SU-DHL-6 (cell line): ENCODE data around the gene CCDC7.
"Not testable (repeated sequence)": the region's sequence is repeated elsewhere in the genome, so short reads cannot be mapped to it uniquely, and the experiment has no call there.

Source experiments
- EZH2phosphoT487 ChIP-seq: fragments of 200-600 bp; sonication (generic), shearing (Covaris generic); conservative IDR thresholded peaks from 2 replicates; pipeline ENCODE4 v1.6.1; 2018; ENCODE audit warnings: mild to moderate bottlenecking, antibody characterized with exemption, low read length, moderate library complexity, mixed read lengths
- TF ChIP-seq, protein P1 (sequence below): fragments of 200-600 bp; sonication (generic); IDR thresholded peaks from one replicate; pipeline ENCODE4 v1.5.1; 2017; ENCODE audit warnings: antibody characterized with exemption, mild to moderate bottlenecking, low read length, moderate library complexity; ENCODE audit not compliant: insufficient read depth, poor library complexity, severe bottlenecking

DNA sequence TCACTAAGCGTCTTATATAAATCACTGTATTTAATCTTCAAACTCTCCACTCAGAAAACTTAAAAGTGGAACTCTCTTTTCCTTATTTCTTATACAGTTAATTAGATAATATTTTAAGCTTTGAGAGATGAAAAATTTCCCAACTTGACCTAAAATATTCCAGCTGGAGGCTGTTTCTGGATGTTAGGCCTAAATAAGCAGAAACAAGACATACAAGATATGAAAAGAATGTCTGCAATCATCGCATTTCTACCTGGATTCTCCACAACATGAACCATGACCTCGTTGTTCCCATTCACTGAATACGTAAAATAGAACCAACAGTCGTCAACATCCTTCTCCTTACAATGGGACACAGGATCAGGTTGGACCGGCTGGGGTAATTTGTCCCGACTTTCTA, 464.0 kb downstream of the CCDC7 start:
- TF ChIP-seq, protein P1, sequence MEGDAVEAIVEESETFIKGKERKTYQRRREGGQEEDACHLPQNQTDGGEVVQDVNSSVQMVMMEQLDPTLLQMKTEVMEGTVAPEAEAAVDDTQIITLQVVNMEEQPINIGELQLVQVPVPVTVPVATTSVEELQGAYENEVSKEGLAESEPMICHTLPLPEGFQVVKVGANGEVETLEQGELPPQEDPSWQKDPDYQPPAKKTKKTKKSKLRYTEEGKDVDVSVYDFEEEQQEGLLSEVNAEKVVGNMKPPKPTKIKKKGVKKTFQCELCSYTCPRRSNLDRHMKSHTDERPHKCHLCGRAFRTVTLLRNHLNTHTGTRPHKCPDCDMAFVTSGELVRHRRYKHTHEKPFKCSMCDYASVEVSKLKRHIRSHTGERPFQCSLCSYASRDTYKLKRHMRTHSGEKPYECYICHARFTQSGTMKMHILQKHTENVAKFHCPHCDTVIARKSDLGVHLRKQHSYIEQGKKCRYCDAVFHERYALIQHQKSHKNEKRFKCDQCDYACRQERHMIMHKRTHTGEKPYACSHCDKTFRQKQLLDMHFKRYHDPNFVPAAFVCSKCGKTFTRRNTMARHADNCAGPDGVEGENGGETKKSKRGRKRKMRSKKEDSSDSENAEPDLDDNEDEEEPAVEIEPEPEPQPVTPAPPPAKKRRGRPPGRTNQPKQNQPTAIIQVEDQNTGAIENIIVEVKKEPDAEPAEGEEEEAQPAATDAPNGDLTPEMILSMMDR, result not testable (repeated sequence)
- not testable (repeated sequence) for TF ChIP-seq EZH2phosphoT487
